NT2/D1 (cell line): Measurements from ENCODE around the gene CERS6.

Source experiments
- SUZ12 ChIP-seq: IDR thresholded peaks from 2 replicates; pipeline ENCODE4 v1.6.1; 2011; ENCODE audit not compliant: insufficient read length, insufficient read depth; ENCODE audit errors: extremely low read depth
- YY1 ChIP-seq: IDR thresholded peaks from 2 replicates; pipeline ENCODE4 v1.6.1; 2011; ENCODE audit not compliant: insufficient read length, insufficient read depth
- ZNF274 ChIP-seq: IDR thresholded peaks from 2 replicates; pipeline ENCODE4 v1.6.1; 2011; ENCODE audit warnings: mild to moderate bottlenecking, low read depth, low read length

DNA sequence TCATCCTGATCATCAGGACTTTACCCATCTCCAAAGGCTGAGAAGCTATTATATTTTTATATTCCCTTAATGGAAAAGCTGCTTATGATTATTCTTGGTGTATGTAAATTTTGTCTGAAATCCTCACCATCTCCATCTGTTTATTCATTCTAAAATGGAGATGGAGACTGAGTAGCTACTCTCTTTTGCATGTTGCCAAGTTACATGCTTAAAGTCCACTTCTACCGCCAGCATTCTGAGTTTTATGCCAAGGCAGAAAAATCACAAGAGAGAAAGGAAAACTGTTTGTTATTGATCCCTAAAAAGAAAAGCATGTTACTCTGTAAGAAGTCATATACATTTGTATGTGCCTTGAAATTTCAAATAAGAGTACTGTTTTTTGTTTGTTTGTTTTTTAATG, 252.0 kb downstream of the CERS6 start:
- TF ChIP-seq YY1 (no peak), ZNF274 (no peak), SUZ12 (no peak)
